GM18517 (cell line): ENCODE data around the gene KRT40.
"Not testable (repeated sequence)": the region's sequence is repeated elsewhere in the genome, so short reads cannot be mapped to it uniquely, and the experiment has no call there.

Experiments used
- ATAC-seq: cut with Tn5 transposase; IDR thresholded peaks from one replicate; pipeline ENCODE4 v1.9.1; 2021; ENCODE audit warnings: mild to moderate bottlenecking, moderate library complexity; ENCODE audit not compliant: unreplicated experiment

Gene KRT40

GRCh38 chr17:40984226-40984625 is at the start of gene KRT40:
KRT40 (minus strand) TSS chr17:40984326; CDS start chr17:40984273, 53 bp downstream.
- no peak for ATAC-seq

DNA sequence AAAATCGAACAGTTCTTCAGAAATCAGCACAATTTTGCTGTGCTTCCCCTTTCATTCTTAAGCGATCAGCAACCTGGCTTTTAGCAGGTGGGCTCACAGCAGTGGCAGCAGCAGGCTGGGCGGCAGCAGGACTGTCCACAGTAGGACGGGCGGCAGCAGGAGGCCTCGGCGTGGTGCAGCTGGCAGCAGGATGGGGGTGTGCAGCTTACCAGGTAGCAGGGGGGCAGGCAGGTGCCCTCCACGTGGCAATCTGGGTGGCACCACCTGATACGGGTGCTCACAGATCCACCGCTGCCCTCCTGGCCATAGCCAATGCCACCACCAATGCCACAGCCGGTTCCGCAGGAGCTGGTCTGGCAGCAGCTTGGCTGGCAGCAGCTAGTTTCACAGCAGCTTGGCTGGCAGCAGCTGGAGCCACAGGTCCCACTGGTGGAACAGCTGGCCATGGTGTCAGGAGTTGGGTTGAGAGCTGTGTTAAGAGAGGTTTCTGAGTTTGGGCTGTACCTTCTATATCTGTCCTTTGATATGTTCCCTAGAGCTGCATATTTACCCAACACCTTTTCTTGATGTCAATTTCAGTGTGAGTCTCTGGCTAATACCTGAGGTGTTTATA is 45.6 kb upstream of the KRT40 start, which contains the start of gene KRTAP1-4:
KRTAP1-4 (minus strand) TSS at position 563 of the 613 bp plus-strand sequence; CDS start at position 446, 117 bp downstream.
- ATAC-seq: no peak

GRCh38 chr17:41026715-41027471 is 42.8 kb upstream of the KRT40 start, which contains the start of gene KRTAP1-5:
KRTAP1-5 (minus strand) TSS chr17:41027208; CDS start chr17:41027155, 53 bp downstream.
- ATAC-seq: no peak

- no peak for ATAC-seq
These were observed 40.6 kb upstream of the KRT40 start for GRCh38 chr17:41024697-41025096.

- no peak for ATAC-seq
These were observed 36.2 kb upstream of the KRT40 start for GRCh38 chr17:41020336-41020735.

GRCh38 chr17:41019415-41019814 is 35.3 kb upstream of the KRT40 start:
- no peak for ATAC-seq

- ATAC-seq: no peak
These were observed 34.4 kb upstream of the KRT40 start for GRCh38 chr17:41018541-41018940.

GRCh38 chr17:41016578-41017215 is 32.6 kb upstream of the KRT40 start:
- ATAC-seq: no peak

GRCh38 chr17:41015454-41015853 is 31.3 kb upstream of the KRT40 start:
- ATAC-seq: no peak

- no peak for ATAC-seq
These were observed 29.5 kb upstream of the KRT40 start for GRCh38 chr17:41013606-41014005.

DNA sequence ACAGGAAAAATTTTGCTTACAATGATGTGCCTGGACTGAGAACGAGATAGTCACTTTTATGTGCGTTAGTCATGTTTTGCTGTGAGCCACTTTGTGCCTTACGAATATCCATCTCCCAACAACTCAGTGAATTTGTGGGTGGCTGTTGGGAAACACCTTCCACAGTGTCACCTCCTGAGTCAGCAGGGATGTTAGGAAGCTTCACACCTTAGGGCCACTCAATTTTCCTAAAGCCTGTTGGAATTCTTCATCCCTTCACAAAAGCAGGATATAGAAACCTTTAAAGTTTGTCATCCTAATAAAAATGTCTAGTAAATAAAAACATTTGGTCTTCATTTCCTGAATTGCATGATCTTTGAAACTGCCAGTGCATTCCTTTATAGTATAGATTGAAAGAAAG is 29.1 kb upstream of the KRT40 start:
- ATAC-seq: no peak

DNA sequence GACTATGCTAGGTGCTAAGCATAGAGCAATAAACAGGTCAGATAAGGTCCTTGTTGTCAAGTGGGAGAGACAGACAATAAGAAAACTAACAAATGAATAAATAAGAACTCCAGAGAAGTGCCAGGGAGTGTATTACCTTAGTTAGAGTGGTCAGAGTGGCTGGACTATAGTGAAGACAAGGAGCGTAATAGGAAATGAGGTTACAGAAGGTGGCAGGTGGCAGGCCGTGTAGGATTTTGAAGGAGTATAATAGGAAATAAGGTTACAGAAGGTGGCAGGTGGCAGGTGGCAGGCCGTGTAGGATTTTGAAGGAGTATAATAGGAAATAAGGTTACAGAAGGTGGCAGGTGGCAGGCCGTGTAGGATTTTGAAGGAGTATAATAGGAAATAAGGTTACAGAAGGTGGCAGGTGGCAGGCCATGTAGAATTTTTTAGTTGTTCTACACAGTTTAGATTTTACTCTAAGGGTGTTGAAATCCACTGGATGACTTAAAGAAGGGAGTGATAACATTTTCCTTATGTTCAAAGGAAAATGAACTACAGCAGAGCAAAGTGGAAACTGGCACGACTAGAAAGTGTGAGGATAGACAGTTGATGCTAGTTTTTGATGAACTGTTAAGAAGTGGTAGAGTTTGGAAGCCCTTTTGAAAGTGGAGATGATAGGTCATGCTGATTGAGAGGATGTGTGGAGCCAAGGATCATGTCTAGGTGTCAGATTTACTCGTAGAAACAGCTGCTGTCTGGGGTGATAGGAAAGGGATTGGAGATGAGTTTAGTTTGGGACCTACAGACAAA is 28.4 kb upstream of the KRT40 start:
- no peak for ATAC-seq

DNA sequence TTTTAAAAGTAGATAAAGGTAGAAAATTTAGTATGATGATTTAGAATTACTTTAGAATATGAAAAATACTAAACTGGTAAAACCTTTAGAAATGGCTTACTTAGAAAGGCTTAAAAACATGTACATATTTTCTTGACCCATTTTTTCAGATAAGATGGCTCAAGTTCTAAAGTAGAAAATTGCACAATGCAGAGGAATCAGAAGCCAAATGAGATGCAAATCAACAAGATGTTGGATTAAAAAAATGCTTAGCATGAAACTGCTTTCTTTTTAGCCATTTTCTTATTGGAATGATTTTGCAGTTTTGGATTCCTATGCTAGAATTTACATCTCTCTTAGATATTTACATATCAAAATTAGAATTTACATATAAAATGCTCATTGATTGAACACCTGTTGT is 26.3 kb upstream of the KRT40 start:
- ATAC-seq: no peak

GRCh38 chr17:41009936-41010335 is 25.8 kb upstream of the KRT40 start:
- ATAC-seq: no peak

DNA sequence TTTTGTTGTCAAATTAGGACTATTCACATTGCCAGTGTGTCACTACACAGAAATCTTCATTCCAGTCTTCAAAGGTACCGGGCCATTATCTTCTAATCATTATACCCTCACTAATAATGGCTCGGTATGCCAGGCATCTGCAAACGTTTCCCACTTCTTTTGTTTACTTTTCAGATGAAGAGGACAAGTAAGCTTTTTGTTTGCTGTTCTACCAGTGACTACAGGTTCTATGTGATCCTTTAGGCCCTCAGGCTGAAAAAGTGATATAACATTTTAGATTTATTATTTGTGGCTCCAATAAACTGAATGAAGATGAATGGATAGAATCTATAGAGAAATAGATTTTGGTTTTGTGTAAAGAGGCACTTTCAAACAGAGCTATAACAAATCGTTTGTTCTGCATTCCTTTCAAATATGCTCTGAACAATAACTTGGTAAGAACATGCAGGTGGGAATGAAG is 25.2 kb upstream of the KRT40 start:
- ATAC-seq: no peak

GRCh38 chr17:41008811-41009210 is 24.7 kb upstream of the KRT40 start, which contains the start of gene KRTAP3-1:
KRTAP3-1 (minus strand) TSS chr17:41009128; CDS start chr17:41009074, 54 bp downstream.
- no peak for ATAC-seq

DNA sequence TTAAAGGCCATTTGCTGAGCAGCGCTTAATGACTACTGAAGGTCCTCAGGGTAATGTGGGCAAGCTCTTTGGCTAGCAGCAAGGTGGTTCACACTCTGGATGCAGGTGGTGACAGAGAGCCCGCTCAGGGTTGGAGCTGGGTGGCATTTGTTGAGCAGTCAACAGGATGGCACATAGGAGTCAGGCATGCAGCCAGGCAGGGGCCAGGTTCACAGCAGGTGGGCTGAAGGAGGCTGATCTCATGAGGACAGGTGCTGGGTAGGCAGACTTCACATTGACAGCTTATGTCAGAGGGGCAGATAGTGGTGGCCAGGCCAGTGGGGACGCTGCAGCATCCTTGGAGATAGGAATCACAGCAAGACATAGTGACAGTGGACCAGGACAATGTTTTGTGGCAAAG is 20.3 kb upstream of the KRT40 start:
- no peak for ATAC-seq

- no peak for ATAC-seq
These were observed 19.8 kb upstream of the KRT40 start for GRCh38 chr17:41003926-41004325.

DNA sequence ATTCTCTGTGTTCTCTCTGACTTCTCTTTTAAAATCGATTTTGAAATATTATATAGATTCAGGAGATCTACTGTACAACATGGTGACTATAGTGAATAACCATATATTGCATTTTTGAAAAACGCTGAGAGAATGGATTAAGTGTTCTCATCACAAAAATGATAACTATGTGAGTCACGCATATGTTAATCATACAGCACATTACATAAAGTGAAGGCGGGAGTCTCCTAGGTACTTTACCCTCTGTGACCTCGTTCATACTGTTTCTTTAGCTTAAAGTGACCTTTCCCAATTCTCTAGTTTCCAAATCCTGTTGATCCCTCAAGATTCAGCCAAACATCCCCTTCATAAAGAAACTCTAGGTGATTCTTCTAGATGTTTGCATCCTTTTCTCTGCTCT is 18.7 kb upstream of the KRT40 start:
- ATAC-seq: no peak

DNA sequence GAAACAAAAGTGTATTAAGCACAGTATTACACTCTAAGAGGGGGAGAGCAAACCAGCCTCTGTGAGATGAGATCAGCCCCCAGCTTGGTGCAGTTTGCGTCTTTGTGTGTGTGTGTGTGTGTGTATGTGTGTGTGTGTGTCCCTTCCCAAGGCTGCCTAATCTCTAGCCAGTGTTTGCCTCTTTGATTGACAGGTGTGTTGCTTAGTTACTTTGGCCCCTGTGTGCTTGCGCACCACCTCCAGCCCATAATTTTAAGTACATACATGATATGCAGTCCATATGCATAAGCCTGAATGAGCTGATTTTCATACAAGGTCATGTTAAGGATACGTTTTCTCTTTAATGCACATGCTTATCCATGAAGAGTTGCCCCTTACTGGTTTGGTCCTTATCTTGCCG is 17.7 kb upstream of the KRT40 start:
- ATAC-seq: no peak

DNA sequence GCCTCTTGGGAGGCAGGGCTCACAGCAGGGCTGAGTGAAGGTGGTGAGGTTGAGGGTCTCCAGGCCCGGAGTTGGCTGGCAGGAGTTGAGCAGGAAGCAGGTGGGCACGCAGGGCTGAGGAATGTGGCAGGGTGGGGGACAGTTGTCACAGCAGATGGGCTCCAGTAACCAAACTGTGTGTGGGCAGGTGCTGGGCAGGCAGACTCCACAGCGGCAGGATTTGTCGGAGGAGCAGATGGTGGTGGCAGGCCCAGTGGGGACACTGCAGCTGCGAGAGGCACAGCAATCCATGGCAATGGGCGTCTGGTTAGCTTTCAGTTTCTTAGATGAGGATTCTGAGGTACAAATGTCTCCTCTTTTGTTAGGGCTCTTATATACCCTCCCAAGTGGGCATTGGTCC is 15.4 kb upstream of the KRT40 start, which contains the start of gene KRTAP3-2:
KRTAP3-2 (minus strand) TSS at position 344 of the 400 bp plus-strand sequence; CDS start at position 291, 53 bp downstream.
- not testable (repeated sequence) for ATAC-seq
